ENCODE data around the gene TBC1D2B.

DNA sequence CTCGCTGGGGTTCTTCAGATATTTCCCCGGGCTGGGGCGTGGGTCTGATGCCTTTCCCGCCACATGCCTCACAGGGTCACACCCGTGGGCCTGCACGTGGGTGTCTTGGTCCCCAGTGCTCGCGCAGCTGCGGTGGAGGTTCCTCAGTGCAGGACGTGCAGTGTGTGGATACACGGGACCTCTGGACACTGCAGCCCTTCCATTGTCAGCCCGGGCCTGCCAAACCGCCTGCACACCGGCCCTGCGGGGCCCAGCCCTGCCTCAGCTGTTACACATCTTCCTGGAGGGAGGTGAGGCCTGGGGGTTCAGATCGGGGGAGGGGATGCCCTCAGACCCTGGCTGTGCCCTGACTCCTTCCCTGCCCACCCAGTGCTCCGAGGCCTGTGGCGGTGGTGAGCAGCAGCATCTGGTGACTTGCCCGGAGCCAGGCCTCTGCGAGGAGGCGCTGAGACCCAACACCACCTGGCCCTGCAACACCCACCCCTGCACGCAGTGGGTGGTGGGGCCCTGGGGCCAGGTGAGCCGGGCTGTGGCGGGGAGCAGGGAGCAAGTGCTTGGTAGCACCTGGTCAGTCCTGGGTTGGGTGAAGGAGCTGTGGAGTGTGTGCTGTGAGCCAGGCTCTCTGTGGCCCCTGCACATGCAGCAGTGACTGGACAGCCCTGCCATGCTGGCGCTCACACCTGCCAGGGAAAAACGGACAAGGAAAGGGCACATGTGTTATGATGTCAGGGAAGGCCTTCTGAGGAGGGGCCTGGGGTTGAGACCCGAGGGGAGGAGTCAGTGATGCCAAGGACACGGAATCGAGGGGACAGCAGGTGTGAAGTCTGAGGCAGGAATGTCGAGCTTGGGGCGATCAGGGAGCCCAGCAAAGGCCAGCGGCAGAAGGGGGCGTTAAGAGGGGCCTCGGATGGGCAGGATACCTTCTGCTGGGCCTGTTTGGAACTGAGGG lies 88.9 kb downstream of the TBC1D2B start:
- TF ChIP-seq, protein P1, sequence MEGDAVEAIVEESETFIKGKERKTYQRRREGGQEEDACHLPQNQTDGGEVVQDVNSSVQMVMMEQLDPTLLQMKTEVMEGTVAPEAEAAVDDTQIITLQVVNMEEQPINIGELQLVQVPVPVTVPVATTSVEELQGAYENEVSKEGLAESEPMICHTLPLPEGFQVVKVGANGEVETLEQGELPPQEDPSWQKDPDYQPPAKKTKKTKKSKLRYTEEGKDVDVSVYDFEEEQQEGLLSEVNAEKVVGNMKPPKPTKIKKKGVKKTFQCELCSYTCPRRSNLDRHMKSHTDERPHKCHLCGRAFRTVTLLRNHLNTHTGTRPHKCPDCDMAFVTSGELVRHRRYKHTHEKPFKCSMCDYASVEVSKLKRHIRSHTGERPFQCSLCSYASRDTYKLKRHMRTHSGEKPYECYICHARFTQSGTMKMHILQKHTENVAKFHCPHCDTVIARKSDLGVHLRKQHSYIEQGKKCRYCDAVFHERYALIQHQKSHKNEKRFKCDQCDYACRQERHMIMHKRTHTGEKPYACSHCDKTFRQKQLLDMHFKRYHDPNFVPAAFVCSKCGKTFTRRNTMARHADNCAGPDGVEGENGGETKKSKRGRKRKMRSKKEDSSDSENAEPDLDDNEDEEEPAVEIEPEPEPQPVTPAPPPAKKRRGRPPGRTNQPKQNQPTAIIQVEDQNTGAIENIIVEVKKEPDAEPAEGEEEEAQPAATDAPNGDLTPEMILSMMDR (conservative IDR thresholded peaks at IDR 0.05; ENCODE audit: low read depth, low read length): no peak
- TF ChIP-seq POLR2A (IDR thresholded peaks at IDR 0.05; ENCODE audit: low read depth, low read length) (no peak), RFX5 (IDR thresholded peaks at IDR 0.05; ENCODE audit: low read depth, low read length) (no peak), CEBPB (IDR thresholded peaks at IDR 0.05; ENCODE audit: low read depth, low read length) (no peak), NFE2L2 (IDR thresholded peaks at IDR 0.05; ENCODE audit: low read depth, low read length) (no peak), SMC3 (IDR thresholded peaks at IDR 0.05; ENCODE audit: low read depth, low read length) (no peak), BHLHE40 (IDR thresholded peaks at IDR 0.05; ENCODE audit: low read depth, low read length) (no peak), RCOR1 (IDR thresholded peaks at IDR 0.05; ENCODE audit: insufficient replicate concordance, low read length) (no peak), MAFK (IDR thresholded peaks at IDR 0.05; ENCODE audit: low read depth, low read length) (no peak), MXI1 (IDR thresholded peaks at IDR 0.05; ENCODE audit: borderline replicate concordance, low read depth, low read length) (no peak)
- TF ChIP-seq, protein P2, sequence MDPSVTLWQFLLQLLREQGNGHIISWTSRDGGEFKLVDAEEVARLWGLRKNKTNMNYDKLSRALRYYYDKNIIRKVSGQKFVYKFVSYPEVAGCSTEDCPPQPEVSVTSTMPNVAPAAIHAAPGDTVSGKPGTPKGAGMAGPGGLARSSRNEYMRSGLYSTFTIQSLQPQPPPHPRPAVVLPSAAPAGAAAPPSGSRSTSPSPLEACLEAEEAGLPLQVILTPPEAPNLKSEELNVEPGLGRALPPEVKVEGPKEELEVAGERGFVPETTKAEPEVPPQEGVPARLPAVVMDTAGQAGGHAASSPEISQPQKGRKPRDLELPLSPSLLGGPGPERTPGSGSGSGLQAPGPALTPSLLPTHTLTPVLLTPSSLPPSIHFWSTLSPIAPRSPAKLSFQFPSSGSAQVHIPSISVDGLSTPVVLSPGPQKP (IDR thresholded peaks at IDR 0.05; ENCODE audit: borderline replicate concordance, low read depth, low read length): no peak

All from IMR-90 (cell line).